ENCODE results near the gene INO80E. TPM values are rescaled to one million over a fixed set of nuclear protein-coding genes. Genes with fewer than 3 reads are reported as not detected.
A peak's percentile ranks its signal among the peaks of the same experiment; 100 is the strongest.

Gene INO80E
- total and polyA plus RNA-seq, 2 donors (not counting 1 experiment from before 2014, with no cell fraction given): 103 to 113 TPM

DNA sequence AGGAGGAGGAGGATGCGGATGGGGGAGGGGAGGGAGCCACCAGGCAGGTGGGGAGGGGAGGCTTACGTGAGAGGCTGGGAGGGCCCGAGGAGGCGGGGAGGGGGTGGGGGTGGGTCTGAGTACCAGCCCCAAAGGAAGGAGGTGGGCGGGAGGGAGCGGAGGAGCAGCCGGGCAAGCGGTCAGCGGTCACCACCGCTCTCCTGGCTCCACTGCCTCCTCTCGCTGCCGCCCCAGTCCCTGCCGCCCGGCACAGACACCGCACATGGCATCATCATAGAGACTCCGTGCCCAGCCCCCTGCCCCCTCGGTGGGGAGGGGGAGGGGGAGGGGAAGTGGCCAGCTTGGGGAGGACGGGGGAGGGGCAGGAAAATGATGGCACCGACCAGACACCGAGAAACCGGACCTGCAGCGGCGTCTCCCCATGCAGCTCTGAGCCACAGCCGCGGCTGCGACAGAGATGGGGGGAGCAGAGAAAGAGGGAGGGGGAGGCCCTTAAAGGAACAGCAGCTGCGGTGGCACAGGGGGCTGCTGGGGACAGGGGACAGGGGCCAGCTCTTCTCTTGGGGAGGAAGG lies 34.9 kb downstream of the INO80E start, which contains the start of gene TLCD3B:
Gene TLCD3B (minus strand): TSS at position 431 of the 573 bp plus-strand sequence. CDS start 744 bp downstream, outside the sequence.
- H3K9ac ChIP-seq (ENCODE audit: low read length): no peak within 1 kb of the TSS
- intact Hi-C loops (cut with micrococcal nuclease): no loop called here
- peaks cover 10% of the 10 kb centered on the region for H3K4me1 Mint-ChIP-seq
- no peaks in the 10 kb centered on the region for H3K79me2 ChIP-seq (ENCODE audit: control insufficient read depth, insufficient read depth, low read length)
- H3K4me1 ChIP-seq (ENCODE audit: control insufficient read depth in 2 of 2, insufficient read depth in 2 of 2, low read length in 2 of 2): peaks cover 10 to 21% of the 10 kb centered on the region in 2 donors
- H3K4me2 ChIP-seq (replicated peaks; ENCODE audit: low read depth, low read length, poor library complexity, severe bottlenecking): peak within 1 kb of the TSS; percentile 56
- H4K20me1 ChIP-seq (ENCODE audit: control insufficient read depth, insufficient read depth, low read length, poor library complexity, severe bottlenecking): no peaks in the 10 kb centered on the region
- POLR2A ChIA-PET: interaction anchor here (0.5 kb wide), 1 partner anchor 241 kb away, joined by 3 read pairs; the partner anchor contains the start of gene KIF22
- H3K9me3 ChIP-seq (ENCODE audit: control extremely low read depth in 1 of 3, control insufficient read depth in 2 of 3, insufficient read depth in 1 of 3, low read length in 2 of 3): peaks cover 0 to 15% (median 0%) of the 10 kb centered on the region in 3 donors
- H2AFZ ChIP-seq (ENCODE audit: insufficient read depth, low read depth, low read length, poor library complexity, severe bottlenecking): no peak within 1 kb of the TSS
- H3K27me3 ChIP-seq (replicated peaks in 1 of 4; ENCODE audit: control extremely low read depth in 1 of 4, control insufficient read depth in 3 of 4, insufficient read depth in 4 of 4, low read length in 3 of 4): peaks cover 0 to 61% (median 29%) of the 10 kb centered on the region in 4 experiments
- H3K27ac ChIP-seq (ENCODE audit: low read length in 2 of 2): no peak within 1 kb of the TSS
- H3K27me3 Mint-ChIP-seq: peaks cover 60% of the 10 kb centered on the region
- peak; percentile 31 for ATAC-seq (ENCODE audit: low read depth)
- under 1% methylated on average over 19 of the region's 27 CpGs for WGBS (ENCODE audit: insufficient coverage)
- no peak within 1 kb of the TSS for H3K27ac Mint-ChIP-seq
- no peaks in the 10 kb centered on the region for H3K9me3 Mint-ChIP-seq (ENCODE audit: insufficient read depth)
- H3K4me3 Mint-ChIP-seq: peak within 1 kb of the TSS; percentile 49
- TF ChIP-seq, protein P1, sequence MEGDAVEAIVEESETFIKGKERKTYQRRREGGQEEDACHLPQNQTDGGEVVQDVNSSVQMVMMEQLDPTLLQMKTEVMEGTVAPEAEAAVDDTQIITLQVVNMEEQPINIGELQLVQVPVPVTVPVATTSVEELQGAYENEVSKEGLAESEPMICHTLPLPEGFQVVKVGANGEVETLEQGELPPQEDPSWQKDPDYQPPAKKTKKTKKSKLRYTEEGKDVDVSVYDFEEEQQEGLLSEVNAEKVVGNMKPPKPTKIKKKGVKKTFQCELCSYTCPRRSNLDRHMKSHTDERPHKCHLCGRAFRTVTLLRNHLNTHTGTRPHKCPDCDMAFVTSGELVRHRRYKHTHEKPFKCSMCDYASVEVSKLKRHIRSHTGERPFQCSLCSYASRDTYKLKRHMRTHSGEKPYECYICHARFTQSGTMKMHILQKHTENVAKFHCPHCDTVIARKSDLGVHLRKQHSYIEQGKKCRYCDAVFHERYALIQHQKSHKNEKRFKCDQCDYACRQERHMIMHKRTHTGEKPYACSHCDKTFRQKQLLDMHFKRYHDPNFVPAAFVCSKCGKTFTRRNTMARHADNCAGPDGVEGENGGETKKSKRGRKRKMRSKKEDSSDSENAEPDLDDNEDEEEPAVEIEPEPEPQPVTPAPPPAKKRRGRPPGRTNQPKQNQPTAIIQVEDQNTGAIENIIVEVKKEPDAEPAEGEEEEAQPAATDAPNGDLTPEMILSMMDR (IDR thresholded peaks at IDR 0.05): no peak
- TF ChIP-seq EZH2 (IDR thresholded peaks at IDR 0.05; ENCODE audit: borderline replicate concordance, insufficient read depth, low read depth, low read length, poor library complexity, severe bottlenecking): no peak
- DNase-seq: no peak
- H3K4me3 ChIP-seq (ENCODE audit: control extremely low read depth in 1 of 5, extremely low read depth in 1 of 5, insufficient read depth in 1 of 5, low read depth in 2 of 5, low read length in 4 of 5): no peak within 1 kb of the TSS
- H3K36me3 ChIP-seq (replicated peaks in 1 of 2; ENCODE audit: control extremely low read depth in 1 of 2, control insufficient read depth in 1 of 2, extremely low read depth in 1 of 2, insufficient read depth in 2 of 2, low read length in 1 of 2): no peaks in the 10 kb centered on the region
- CTCF ChIA-PET: interaction anchor here (1.0 to 3.3 kb wide), 7 partner anchors 9 to 339 kb away, joined by 3 to 18 read pairs (median 5); no protein-coding TSS in a partner anchor

DNA sequence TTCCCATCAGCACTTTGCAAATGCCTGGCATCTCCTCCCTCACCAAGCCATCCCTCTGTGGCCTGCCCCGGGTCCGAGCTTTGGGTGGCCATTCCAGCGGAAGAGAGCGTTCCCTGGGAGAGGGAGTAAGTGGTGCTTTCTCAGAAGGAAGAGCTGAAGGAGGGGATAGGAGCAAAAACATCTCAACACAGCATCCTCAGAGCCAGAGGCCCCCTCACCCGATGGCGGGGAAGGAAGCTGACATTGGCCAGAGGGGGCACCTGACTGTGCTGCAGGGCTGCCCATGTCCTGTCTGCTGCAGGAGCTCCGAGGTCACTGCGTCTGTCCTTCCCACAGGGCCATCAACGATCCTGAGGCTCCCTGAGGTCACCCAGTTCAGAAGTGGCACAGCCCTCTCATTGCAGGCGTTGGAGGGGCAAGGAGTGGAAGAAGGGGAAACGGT lies 35.5 kb downstream of the INO80E start:
- POLR2A ChIA-PET: interaction anchor here (0.5 kb wide), 1 partner anchor 241 kb away, joined by 3 read pairs; the partner anchor contains the start of gene KIF22
- Histone ChIP-seq H3K27me3 (replicated peaks in 1 of 4; ENCODE audit: control extremely low read depth in 1 of 4, control insufficient read depth in 3 of 4, insufficient read depth in 4 of 4, low read length in 3 of 4) (peaks cover 0 to 61% (median 29%) of the 10 kb centered on the region in 4 experiments), H4K20me1 (ENCODE audit: control insufficient read depth, insufficient read depth, low read length, poor library complexity, severe bottlenecking) (no peaks in the 10 kb centered on the region), H3K4me1 (ENCODE audit: control insufficient read depth in 2 of 2, insufficient read depth in 2 of 2, low read length in 2 of 2) (peaks cover 10 to 21% of the 10 kb centered on the region in 2 donors), H3K36me3 (replicated peaks in 1 of 2; ENCODE audit: control extremely low read depth in 1 of 2, control insufficient read depth in 1 of 2, extremely low read depth in 1 of 2, insufficient read depth in 2 of 2, low read length in 1 of 2) (no peaks in the 10 kb centered on the region), H3K9me3 (ENCODE audit: control extremely low read depth in 1 of 3, control insufficient read depth in 2 of 3, insufficient read depth in 1 of 3, low read length in 2 of 3) (peaks cover 0 to 15% (median 0%) of the 10 kb centered on the region in 3 donors), H3K4me2 (replicated peaks; ENCODE audit: low read depth, low read length, poor library complexity, severe bottlenecking) (peak overlapping the region; percentile 56), H2AFZ (ENCODE audit: insufficient read depth, low read depth, low read length, poor library complexity, severe bottlenecking) (no peak overlapping the region), H3K4me3 (ENCODE audit: control extremely low read depth in 1 of 5, extremely low read depth in 1 of 5, insufficient read depth in 1 of 5, low read depth in 2 of 5, low read length in 4 of 5) (no peak overlapping the region), H3K79me2 (ENCODE audit: control insufficient read depth, insufficient read depth, low read length) (no peaks in the 10 kb centered on the region), H3K27ac (ENCODE audit: low read length in 2 of 2) (no peak overlapping the region), H3K9ac (ENCODE audit: low read length) (no peak overlapping the region)
- ATAC-seq (ENCODE audit: low read depth) (no peak), DNase-seq (no peak)
- TF ChIP-seq, protein P1 (IDR thresholded peaks at IDR 0.05): no peak
- no peak for TF ChIP-seq EZH2 (IDR thresholded peaks at IDR 0.05; ENCODE audit: borderline replicate concordance, insufficient read depth, low read depth, low read length, poor library complexity, severe bottlenecking)
- peaks cover 59% of the 10 kb centered on the region for H3K27me3 Mint-ChIP-seq
- WGBS (ENCODE audit: insufficient coverage): 15% methylated on average over 6 of the region's 11 CpGs
- no peaks in the 10 kb centered on the region for H3K9me3 Mint-ChIP-seq (ENCODE audit: insufficient read depth)
- H3K27ac Mint-ChIP-seq: no peak overlapping the region
- H3K4me3 Mint-ChIP-seq: peak overlapping the region; percentile 19
- CTCF ChIA-PET: interaction anchor here (1.0 to 3.3 kb wide), 9 partner anchors 8 to 340 kb away, joined by 3 to 18 read pairs (median 5); partner anchors contain the start of gene C16orf92
- peaks cover 10% of the 10 kb centered on the region for H3K4me1 Mint-ChIP-seq
- intact Hi-C loops (cut with micrococcal nuclease): no loop called here
